OCI-LY7 (cell line): ENCODE measurements around the gene CXCL14.

Experiments
- EZH2phosphoT487 ChIP-seq: fragments of 200-600 bp; sonication (generic); IDR thresholded peaks from 2 replicates; pipeline ENCODE4 v1.6.1; 2018; ENCODE audit warnings: low read depth, borderline replicate concordance, mild to moderate bottlenecking, mixed run types, antibody characterized with exemption, low read length, moderate library complexity, mixed read lengths
- TF ChIP-seq, protein P1 (sequence below): fragments of 200-600 bp; sonication (generic); conservative IDR thresholded peaks from 2 replicates; pipeline ENCODE4 v1.5.1; 2014; ENCODE audit warnings: mild to moderate bottlenecking, antibody characterized with exemption, low read length, moderate library complexity, mixed read lengths

DNA sequence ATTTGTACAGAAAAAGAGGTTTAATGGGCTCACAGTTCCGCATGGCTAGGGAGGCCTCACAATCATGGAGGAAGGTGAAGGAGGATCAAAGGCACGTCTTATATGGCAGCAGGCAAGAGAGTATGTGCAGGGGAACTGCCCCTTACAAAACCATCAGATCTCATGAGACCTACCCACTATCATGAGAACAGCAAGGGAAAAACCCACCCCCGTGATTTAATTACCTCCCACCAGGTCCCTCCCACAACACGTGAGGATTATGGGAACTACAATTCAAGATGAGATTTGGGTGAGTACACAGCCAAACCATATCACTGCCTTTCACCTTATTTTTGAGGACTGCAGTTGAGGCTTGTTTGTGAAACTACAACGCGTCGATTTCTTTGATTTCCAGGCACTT lies 22.2 kb downstream of the CXCL14 start:
- TF ChIP-seq, protein P1, sequence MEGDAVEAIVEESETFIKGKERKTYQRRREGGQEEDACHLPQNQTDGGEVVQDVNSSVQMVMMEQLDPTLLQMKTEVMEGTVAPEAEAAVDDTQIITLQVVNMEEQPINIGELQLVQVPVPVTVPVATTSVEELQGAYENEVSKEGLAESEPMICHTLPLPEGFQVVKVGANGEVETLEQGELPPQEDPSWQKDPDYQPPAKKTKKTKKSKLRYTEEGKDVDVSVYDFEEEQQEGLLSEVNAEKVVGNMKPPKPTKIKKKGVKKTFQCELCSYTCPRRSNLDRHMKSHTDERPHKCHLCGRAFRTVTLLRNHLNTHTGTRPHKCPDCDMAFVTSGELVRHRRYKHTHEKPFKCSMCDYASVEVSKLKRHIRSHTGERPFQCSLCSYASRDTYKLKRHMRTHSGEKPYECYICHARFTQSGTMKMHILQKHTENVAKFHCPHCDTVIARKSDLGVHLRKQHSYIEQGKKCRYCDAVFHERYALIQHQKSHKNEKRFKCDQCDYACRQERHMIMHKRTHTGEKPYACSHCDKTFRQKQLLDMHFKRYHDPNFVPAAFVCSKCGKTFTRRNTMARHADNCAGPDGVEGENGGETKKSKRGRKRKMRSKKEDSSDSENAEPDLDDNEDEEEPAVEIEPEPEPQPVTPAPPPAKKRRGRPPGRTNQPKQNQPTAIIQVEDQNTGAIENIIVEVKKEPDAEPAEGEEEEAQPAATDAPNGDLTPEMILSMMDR, result no peak
- TF ChIP-seq EZH2phosphoT487, result no peak
